H1 (cell line): Measurements from ENCODE around the gene IFT172. TPM values are rescaled to one million over a fixed set of nuclear protein-coding genes. Genes with fewer than 3 reads are reported as not detected.

Source experiments
- CTCF ChIP-seq, 3 experiments: IDR thresholded peaks; 1 replicate in 2 of 3; 2 replicates in 1 of 3; pipeline versions ENCODE4 v1.5.1 to v1.6.1; 2011; ENCODE audit warnings: low read length in 3 of 3, mild to moderate bottlenecking in 3 of 3, inconsistent platforms in 2 of 3, low read depth in 1 of 3, moderate library complexity in 1 of 3; ENCODE audit not compliant: insufficient read depth in 1 of 3; ENCODE audit errors: control extremely low read depth in 1 of 3
- POLR2A ChIP-seq, 2 experiments: IDR thresholded peaks; 1 replicate in 1 of 2; 2 replicates in 1 of 2; pipeline ENCODE4 v1.6.1; 2011; ENCODE audit warnings: low read depth in 2 of 2, low read length in 2 of 2, mild to moderate bottlenecking in 2 of 2; ENCODE audit errors: control extremely low read depth in 1 of 2
- SIN3A ChIP-seq, 2 experiments: IDR thresholded peaks in 1 of 2; conservative IDR thresholded peaks in 1 of 2; 2 replicates each; pipeline ENCODE4 v1.6.1; 2011 to 2012; ENCODE audit warnings: low read length in 2 of 2, improper control_type of control experiment in 1 of 2, low read depth in 1 of 2, mild to moderate bottlenecking in 1 of 2
- TAF1 ChIP-seq: IDR thresholded peaks from 2 replicates; pipeline ENCODE4 v1.6.1; 2011; ENCODE audit warnings: mild to moderate bottlenecking, low read depth, low read length
- TAF7 ChIP-seq: optimal IDR thresholded peaks from 2 replicates; pipeline ENCODE3; 2011; ENCODE audit warnings: low read depth, mild to moderate bottlenecking, inconsistent platforms, low read length, moderate library complexity, borderline replicate concordance
- polyA plus RNA-seq, 7 experiments: library from polyadenylated mRNA; depleted of rRNA in 3 of 7; stranded (reverse) in 5 of 7; unstranded in 2 of 7; fragments of >200 nt in 5 of 7; fragments of 200-250 nt in 2 of 7; gene quantifications; 1 replicate in 5 of 7; 2 replicates in 1 of 7; 4 replicates in 1 of 7; pipeline versions ENCODE4 v1.2.1 to v1.2.3, GENCODE V29; 2011 to 2013; ENCODE audit warnings: missing spikeins in 2 of 7, mixed read lengths in 2 of 7
- total RNA-seq: library from RNA; stranded (reverse); fragmentation: NEBNext Ultra II Directional; extraction: Animal tissue kit (Norgen Biotek cat#: 25700); gene quantifications from 2 replicates; pipeline ENCODE4 v1.2.1, GENCODE V29; 2021
- TF ChIP-seq, protein P1 (sequence below): IDR thresholded peaks from 2 replicates; pipeline ENCODE4 v1.6.1; 2012; ENCODE audit warnings: inconsistent platforms

IFT172 gene
- total and polyA plus RNA-seq, 2 of the 8 experiments (the other 6 are each of a cell fraction or from before 2014, with no cell fraction given): 13.5 to 14.0 TPM

DNA sequence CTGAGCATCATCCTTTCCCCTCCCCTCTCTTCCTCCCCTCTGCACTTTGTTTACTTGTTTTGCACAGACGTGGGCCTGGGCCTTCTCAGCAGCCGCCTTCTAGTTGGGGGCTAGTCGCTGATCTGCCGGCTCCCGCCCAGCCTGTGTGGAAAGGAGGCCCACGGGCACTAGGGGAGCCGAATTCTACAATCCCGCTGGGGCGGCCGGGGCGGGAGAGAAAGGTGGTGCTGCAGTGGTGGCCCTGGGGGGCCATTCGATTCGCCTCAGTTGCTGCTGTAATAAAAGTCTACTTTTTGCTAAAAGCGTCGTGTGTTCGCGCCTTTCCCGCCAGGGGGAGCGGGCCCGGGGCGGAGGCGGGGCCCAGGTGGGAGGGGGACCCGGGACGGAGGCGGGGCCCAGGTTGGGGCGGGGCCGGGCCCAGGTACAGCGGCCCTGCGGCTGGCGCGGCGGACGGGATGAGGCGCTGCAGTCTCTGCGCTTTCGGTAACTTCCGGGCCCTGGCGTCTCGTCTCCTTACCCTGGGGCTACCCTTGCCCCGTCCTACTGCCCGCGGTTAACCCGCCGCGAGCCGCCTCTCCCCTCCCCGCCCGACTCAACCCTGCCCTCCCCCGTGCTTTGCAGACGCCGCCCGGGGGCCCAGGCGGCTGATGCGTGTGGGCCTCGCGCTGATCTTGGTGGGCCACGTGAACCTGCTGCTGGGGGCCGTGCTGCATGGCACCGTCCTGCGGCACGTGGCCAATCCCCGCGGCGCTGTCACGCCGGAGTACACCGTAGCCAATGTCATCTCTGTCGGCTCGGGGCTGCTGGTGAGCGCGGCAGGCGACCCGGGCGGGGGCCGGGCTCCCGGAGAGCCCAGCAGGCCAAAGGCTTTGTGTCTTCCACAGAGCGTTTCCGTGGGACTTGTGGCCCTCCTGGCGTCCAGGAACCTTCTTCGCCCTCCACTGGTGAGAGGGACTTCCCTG, 47.3 kb downstream of the IFT172 start, which contains the start of gene KRTCAP3 (continued):
- TF ChIP-seq POLR2A (IDR thresholded peaks at IDR 0.05; ENCODE audit: control extremely low read depth in 1 of 2, low read depth in 2 of 2, low read length in 2 of 2) (peak; percentile 40 to 57; a peak in 2 of 3 replicates), SIN3A (conservative IDR thresholded peaks at IDR 0.05 in 1 of 2, IDR thresholded peaks at IDR 0.05 in 1 of 2; ENCODE audit: low read depth in 1 of 2, low read length in 2 of 2) (peak in 1 of 2 experiments; percentile 82; a peak in 2 of 4 replicates), TAF1 (peak; percentile 58), TAF7 (peak; percentile 49), CTCF (IDR thresholded peaks at IDR 0.05; ENCODE audit: control extremely low read depth in 1 of 3, insufficient read depth in 1 of 3, low read depth in 1 of 3, low read length in 3 of 3) (peak; percentile 9 to 66 (median 62))
- TF ChIP-seq, protein P1, sequence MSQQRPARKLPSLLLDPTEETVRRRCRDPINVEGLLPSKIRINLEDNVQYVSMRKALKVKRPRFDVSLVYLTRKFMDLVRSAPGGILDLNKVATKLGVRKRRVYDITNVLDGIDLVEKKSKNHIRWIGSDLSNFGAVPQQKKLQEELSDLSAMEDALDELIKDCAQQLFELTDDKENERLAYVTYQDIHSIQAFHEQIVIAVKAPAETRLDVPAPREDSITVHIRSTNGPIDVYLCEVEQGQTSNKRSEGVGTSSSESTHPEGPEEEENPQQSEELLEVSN: peak; percentile 91
